ENCODE measurements around the gene PLEKHA7. TPM values are rescaled to one million over a fixed set of nuclear protein-coding genes. Genes with fewer than 3 reads are reported as not detected.

Gene PLEKHA7
- total RNA-seq, 1 experiment from 2014 or later = 7.2 TPM

DNA sequence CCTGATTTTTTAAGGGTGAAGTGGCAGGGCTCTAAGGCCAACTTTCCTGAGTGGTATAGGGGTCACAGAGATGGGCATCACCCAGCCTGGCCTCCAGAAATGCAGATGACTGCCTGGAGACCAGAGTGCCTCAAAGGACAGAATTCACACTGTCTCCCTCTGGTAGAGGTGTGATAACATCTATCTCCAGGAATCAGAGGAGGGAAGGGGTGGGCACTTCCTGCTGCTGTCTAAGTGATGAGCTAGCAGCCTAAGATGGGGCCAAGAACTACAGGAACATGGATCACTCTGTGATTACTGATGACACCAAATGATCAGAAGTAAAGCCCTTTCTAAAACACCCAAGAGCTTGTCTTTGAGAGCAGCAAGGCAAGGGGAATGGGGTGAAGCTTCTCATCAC is 213.8 kb downstream of the PLEKHA7 start:
- Histone ChIP-seq H3K4me3 (replicated peaks in 1 of 2; ENCODE audit: low read depth in 1 of 2, low read length in 2 of 2) (no peak overlapping the region), H3K27ac (ENCODE audit: low read depth, low read length) (no peak overlapping the region), H3K79me2 (ENCODE audit: insufficient read depth, low read length) (no peaks in the 10 kb centered on the region), H3K4me1 (ENCODE audit: control insufficient read depth in 1 of 2, insufficient read depth in 2 of 2, low read length in 2 of 2) (no peaks in the 10 kb centered on the region), H3K4me2 (ENCODE audit: low read length) (no peak overlapping the region), H3K9me2 (ENCODE audit: insufficient read depth) (no peaks in the 10 kb centered on the region; the same call in 1 of the 2 replicates), H2AFZ (ENCODE audit: low read depth, low read length, poor library complexity, severe bottlenecking) (no peak overlapping the region), H3K9me3 (ENCODE audit: control insufficient read depth in 1 of 2, insufficient read depth in 1 of 2, low read depth in 1 of 2, low read length in 2 of 2) (no peaks in the 10 kb centered on the region), H4K20me1 (ENCODE audit: insufficient read depth) (no peaks in the 10 kb centered on the region), H3K27me3 (ENCODE audit: insufficient read depth, low read length) (no peaks in the 10 kb centered on the region), H3K9ac (ENCODE audit: low read length) (no peak overlapping the region), H3K36me3 (ENCODE audit: control insufficient read depth in 1 of 2, insufficient read depth in 2 of 2, low read length in 2 of 2) (no peaks in the 10 kb centered on the region)
- BruUV-seq (replicated peaks) = no TSS peak
- intact Hi-C loops (cut with micrococcal nuclease) = no loop called here
- POLR2A ChIA-PET = no interaction called here
- DNase-seq (ENCODE audit: low read depth, low spot score) (no peak), ATAC-seq (no peak)
- RAD21 ChIA-PET (ENCODE audit: low non-redundant PET in 1 of 2, low total read pairs in 2 of 2, uncharacterized antibody in 2 of 2, unreplicated experiment in 2 of 2) = no interaction called here
- CTCF ChIA-PET = no interaction called here
- TF ChIP-seq SP1 (IDR thresholded peaks at IDR 0.05; ENCODE audit: low read depth) (no peak), ZBTB33 (IDR thresholded peaks at IDR 0.05; ENCODE audit: extremely low read depth, insufficient replicate concordance, low read length) (no peak), FOSL1 (IDR thresholded peaks at IDR 0.05; ENCODE audit: low read depth) (no peak), POLR2AphosphoS5 (IDR thresholded peaks at IDR 0.05; ENCODE audit: low read depth, low read length) (no peak), CEBPB (IDR thresholded peaks at IDR 0.05; ENCODE audit: low read depth) (no peak), ZNF274 (IDR thresholded peaks at IDR 0.05; ENCODE audit: low read depth, low read length) (no peak), TCF7L2 (IDR thresholded peaks at IDR 0.05; ENCODE audit: borderline replicate concordance, extremely low read depth, insufficient read depth, insufficient read length) (no peak), SIN3A (IDR thresholded peaks at IDR 0.05; ENCODE audit: low read depth) (no peak), ZFX (IDR thresholded peaks at IDR 0.05) (no peak), EZH2phosphoT487 (IDR thresholded peaks at IDR 0.05; ENCODE audit: borderline replicate concordance) (no peak), EGR1 (IDR thresholded peaks at IDR 0.05; ENCODE audit: low read depth) (no peak), ELF1 (IDR thresholded peaks at IDR 0.05; ENCODE audit: borderline replicate concordance, low read depth) (no peak), EZH2 (IDR thresholded peaks at IDR 0.05) (no peak), CTCF (IDR thresholded peaks at IDR 0.05 in 2 of 3, conservative IDR thresholded peaks at IDR 0.05 in 1 of 3; ENCODE audit: borderline replicate concordance in 1 of 3, insufficient read depth in 1 of 3, low read depth in 2 of 3, low read length in 2 of 3) (no peak), CBX3 (IDR thresholded peaks at IDR 0.05; ENCODE audit: low read depth) (no peak)
- TF ChIP-seq, protein P1, sequence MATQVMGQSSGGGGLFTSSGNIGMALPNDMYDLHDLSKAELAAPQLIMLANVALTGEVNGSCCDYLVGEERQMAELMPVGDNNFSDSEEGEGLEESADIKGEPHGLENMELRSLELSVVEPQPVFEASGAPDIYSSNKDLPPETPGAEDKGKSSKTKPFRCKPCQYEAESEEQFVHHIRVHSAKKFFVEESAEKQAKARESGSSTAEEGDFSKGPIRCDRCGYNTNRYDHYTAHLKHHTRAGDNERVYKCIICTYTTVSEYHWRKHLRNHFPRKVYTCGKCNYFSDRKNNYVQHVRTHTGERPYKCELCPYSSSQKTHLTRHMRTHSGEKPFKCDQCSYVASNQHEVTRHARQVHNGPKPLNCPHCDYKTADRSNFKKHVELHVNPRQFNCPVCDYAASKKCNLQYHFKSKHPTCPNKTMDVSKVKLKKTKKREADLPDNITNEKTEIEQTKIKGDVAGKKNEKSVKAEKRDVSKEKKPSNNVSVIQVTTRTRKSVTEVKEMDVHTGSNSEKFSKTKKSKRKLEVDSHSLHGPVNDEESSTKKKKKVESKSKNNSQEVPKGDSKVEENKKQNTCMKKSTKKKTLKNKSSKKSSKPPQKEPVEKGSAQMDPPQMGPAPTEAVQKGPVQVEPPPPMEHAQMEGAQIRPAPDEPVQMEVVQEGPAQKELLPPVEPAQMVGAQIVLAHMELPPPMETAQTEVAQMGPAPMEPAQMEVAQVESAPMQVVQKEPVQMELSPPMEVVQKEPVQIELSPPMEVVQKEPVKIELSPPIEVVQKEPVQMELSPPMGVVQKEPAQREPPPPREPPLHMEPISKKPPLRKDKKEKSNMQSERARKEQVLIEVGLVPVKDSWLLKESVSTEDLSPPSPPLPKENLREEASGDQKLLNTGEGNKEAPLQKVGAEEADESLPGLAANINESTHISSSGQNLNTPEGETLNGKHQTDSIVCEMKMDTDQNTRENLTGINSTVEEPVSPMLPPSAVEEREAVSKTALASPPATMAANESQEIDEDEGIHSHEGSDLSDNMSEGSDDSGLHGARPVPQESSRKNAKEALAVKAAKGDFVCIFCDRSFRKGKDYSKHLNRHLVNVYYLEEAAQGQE (IDR thresholded peaks at IDR 0.05; ENCODE audit: low read depth) = no peak
- TF ChIP-seq, protein P2, sequence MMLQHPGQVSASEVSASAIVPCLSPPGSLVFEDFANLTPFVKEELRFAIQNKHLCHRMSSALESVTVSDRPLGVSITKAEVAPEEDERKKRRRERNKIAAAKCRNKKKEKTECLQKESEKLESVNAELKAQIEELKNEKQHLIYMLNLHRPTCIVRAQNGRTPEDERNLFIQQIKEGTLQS (IDR thresholded peaks at IDR 0.05) = no peak
